Vagina (tissue), 2 donors: ENCODE data around the gene PRLHR. TPM values are rescaled to one million over a fixed set of nuclear protein-coding genes. Genes with fewer than 3 reads are reported as not detected.

Experiments used
- DNase-seq, 2 donors: peaks; one replicate each; pipeline ENCODE4 v3.0.0-alpha.2; 2017; ENCODE audit errors: extremely low spot score in 2 of 2
- H3K27ac ChIP-seq: fragments of 200-600 bp; sonication (generic); one replicate; pipeline ENCODE4 v1.5.1; 2019
- H3K27me3 ChIP-seq: fragments of 200-600 bp; sonication (generic); one replicate; pipeline ENCODE4 v1.5.1; 2019
- H3K36me3 ChIP-seq, 2 donors: fragments of 200-600 bp; sonication (generic); one replicate each; pipeline ENCODE4 v1.5.1; 2017 to 2019
- H3K4me1 ChIP-seq: fragments of 200-600 bp; sonication (generic); one replicate; pipeline ENCODE4 v1.5.1; 2019
- H3K4me3 ChIP-seq, 2 donors: fragments of 200-600 bp; sonication (generic); 1 replicate in 1 of 2; 2 replicates in 1 of 2; pipeline ENCODE4 v1.5.1; 2016 to 2019
- H3K9me3 ChIP-seq: fragments of 200-600 bp; sonication (generic); one replicate; pipeline ENCODE4 v1.5.1; 2019
- POLR2A ChIP-seq, 2 donors: fragments of 450-650 bp; IDR thresholded peaks; one replicate each; pipeline ENCODE4 v1.6.1; 2017; ENCODE audit warnings: antibody characterized with exemption in 2 of 2, mild to moderate bottlenecking in 2 of 2, moderate library complexity in 2 of 2
- POLR2AphosphoS5 ChIP-seq, 2 donors: sonication (generic); formaldehyde crosslinking; IDR thresholded peaks; one replicate each; pipeline ENCODE4 v1.9.0; 2017; ENCODE audit warnings: antibody characterized with exemption in 2 of 2, mild to moderate bottlenecking in 2 of 2, low read depth in 1 of 2; ENCODE audit not compliant: insufficient read depth in 1 of 2
- intact Hi-C: fragments of 100-400 bp; cut with DNase I; formaldehyde crosslinking; loops from one replicate; pipeline ENCODE4 v1.15.1; 2023
- total RNA-seq: library from RNA; depleted of rRNA; stranded (reverse); fragments of >200 nt; gene quantifications from one replicate; pipeline ENCODE4 v1.2.3, GENCODE V29; 2016
- TF ChIP-seq, protein P1 (sequence below), 3 experiments: fragments of 450-650 bp in 2 of 3; fragments of 200-600 bp in 1 of 3; sonication (generic) in 1 of 3; IDR thresholded peaks; one replicate each; pipeline ENCODE4 v1.5.1; 2017 to 2019; ENCODE audit warnings: antibody characterized with exemption in 3 of 3, mild to moderate bottlenecking in 2 of 3, moderate library complexity in 2 of 3

PRLHR gene
- total RNA-seq, 1 donor from 2014 or later: 23.1 TPM

DNA sequence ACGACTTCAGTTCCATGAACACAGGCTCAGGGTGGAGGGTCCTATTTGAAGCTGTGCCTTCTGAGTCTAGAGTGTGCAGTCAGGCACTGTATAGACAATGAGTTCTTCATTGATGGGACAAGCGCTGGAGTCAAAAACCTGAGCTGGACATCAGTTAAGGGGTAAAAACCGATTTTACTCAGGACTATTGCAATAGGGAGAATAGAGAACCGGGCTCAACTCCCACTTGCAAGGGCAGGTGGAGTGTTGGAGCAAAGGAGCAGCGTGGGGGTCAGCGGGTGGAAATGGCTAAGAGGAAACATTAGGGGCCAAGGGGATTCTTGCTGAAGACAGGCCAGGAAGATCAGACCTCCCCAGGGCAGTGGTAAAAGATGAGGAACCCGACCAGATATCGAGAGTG lies 28.5 kb downstream of the PRLHR start:
- H3K36me3 ChIP-seq: no peaks in the 10 kb centered on the region
- H3K4me3 ChIP-seq: no peak overlapping the region
- intact Hi-C loops: loop anchor here (5.0 kb wide), 1 partner anchor 160 kb away; no protein-coding TSS in a partner anchor
- TF ChIP-seq, protein P1, sequence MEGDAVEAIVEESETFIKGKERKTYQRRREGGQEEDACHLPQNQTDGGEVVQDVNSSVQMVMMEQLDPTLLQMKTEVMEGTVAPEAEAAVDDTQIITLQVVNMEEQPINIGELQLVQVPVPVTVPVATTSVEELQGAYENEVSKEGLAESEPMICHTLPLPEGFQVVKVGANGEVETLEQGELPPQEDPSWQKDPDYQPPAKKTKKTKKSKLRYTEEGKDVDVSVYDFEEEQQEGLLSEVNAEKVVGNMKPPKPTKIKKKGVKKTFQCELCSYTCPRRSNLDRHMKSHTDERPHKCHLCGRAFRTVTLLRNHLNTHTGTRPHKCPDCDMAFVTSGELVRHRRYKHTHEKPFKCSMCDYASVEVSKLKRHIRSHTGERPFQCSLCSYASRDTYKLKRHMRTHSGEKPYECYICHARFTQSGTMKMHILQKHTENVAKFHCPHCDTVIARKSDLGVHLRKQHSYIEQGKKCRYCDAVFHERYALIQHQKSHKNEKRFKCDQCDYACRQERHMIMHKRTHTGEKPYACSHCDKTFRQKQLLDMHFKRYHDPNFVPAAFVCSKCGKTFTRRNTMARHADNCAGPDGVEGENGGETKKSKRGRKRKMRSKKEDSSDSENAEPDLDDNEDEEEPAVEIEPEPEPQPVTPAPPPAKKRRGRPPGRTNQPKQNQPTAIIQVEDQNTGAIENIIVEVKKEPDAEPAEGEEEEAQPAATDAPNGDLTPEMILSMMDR (IDR thresholded peaks at IDR 0.05): no peak
- H3K9me3 ChIP-seq: no peaks in the 10 kb centered on the region
- H3K27ac ChIP-seq: no peak overlapping the region
- no peaks in the 10 kb centered on the region for H3K27me3 ChIP-seq
- DNase-seq: no peak
- peaks cover 24% of the 10 kb centered on the region for H3K4me1 ChIP-seq

DNA sequence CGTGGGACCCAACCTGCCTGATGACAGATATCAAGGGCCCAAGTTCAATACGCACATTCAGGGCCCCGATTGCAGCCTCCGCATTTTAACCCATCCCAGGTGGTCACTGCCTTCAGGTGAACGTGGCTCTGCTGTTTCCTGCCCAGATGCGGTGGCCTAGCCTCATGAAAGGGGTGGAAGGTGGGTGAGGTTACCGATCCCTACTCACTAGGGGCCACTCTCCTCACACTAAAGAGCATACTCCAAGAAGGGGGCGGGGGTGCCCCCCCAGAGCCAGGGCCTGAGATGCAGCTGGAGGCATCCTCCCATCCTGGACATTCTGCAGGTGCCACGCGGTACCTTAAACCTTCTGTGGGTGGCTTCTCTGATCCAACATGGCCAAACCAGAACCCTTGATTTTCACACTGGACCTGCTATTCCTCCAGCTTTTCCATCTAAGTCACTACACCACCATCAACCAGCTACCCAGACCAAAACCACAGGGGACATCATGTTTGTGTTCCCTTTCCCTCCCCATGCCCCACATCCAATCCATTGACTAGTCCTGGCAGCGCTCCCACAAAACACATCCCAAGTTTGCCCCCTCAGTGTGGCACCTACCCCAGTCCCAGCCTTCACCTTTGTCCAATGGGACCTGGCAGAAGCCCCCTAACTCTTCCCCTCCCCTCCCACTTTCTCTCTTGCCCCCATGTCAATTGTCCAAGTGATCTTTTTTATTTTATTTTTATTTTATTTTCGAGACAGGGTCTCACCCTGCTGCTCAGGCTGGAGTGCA lies 30.0 kb downstream of the PRLHR start:
- Histone ChIP-seq H3K4me1 (peaks cover 11% of the 10 kb centered on the region), H3K27me3 (no peaks in the 10 kb centered on the region), H3K36me3 (no peaks in the 10 kb centered on the region), H3K4me3 (no peak overlapping the region), H3K9me3 (no peaks in the 10 kb centered on the region), H3K27ac (no peak overlapping the region)
- TF ChIP-seq POLR2AphosphoS5 (IDR thresholded peaks at IDR 0.05; ENCODE audit: insufficient read depth in 1 of 2, low read depth in 1 of 2) (no peak), POLR2A (IDR thresholded peaks at IDR 0.05) (no peak)
- TF ChIP-seq, protein P1 (IDR thresholded peaks at IDR 0.05): no peak
- DNase-seq: peak; percentile 71 to 91
- intact Hi-C loops: loop anchor here (5.0 kb wide), 1 partner anchor 162 kb away; no protein-coding TSS in a partner anchor

DNA sequence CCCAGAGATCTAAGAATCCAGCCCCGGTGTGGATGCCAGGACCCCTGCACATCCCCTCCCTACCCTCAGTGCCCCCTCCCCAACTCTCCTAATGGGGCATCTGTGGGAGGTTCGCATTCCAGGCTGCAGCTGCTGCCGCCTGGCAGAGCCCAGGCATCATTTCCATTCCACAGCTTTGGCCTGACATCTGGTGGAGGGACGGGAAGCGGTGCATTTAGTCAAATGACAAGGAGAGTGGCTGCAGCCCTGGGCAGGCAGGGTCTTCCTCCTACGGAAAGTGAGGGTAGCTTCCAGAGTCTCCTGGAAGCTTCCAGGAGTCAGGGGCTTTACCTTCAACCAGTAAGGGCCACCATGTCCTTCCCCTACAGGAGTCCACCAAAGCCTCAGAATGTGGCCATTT lies 30.8 kb downstream of the PRLHR start:
- Histone ChIP-seq H3K27me3 (no peaks in the 10 kb centered on the region), H3K9me3 (no peaks in the 10 kb centered on the region), H3K36me3 (no peaks in the 10 kb centered on the region), H3K27ac (no peak overlapping the region), H3K4me3 (no peak overlapping the region), H3K4me1 (peaks cover 3% of the 10 kb centered on the region)
- DNase-seq: peak; percentile 69 to 90
- intact Hi-C loops: loop anchor here (5.0 kb wide), 1 partner anchor 163 kb away; no protein-coding TSS in a partner anchor
- TF ChIP-seq POLR2A (IDR thresholded peaks at IDR 0.05) (no peak), POLR2AphosphoS5 (IDR thresholded peaks at IDR 0.05; ENCODE audit: insufficient read depth in 1 of 2, low read depth in 1 of 2) (no peak)
- TF ChIP-seq, protein P1 (IDR thresholded peaks at IDR 0.05): no peak

DNA sequence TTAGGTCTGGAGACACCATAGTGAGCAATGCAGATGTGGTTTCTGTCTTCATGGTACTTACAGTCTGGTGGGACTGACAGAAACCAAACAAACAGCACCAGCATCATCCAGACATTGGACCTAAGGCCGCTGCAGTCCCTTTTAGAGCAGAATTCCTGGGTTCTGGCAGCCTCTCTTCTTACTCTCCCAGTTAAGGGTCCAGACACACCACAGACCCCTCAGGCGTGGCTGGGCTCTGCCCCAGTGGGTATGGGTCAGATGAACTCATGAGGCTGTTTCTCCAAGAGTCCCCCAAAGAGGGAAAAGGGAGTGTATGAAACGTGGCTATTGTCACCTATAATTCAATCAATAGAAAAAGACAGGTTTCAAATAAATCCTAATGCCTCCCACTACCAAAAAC lies 31.3 kb downstream of the PRLHR start:
- H3K27ac ChIP-seq: no peak overlapping the region
- no peak overlapping the region for H3K4me3 ChIP-seq
- no peaks in the 10 kb centered on the region for H3K4me1 ChIP-seq
- no peaks in the 10 kb centered on the region for H3K9me3 ChIP-seq
- H3K27me3 ChIP-seq: no peaks in the 10 kb centered on the region
- TF ChIP-seq POLR2AphosphoS5 (IDR thresholded peaks at IDR 0.05; ENCODE audit: insufficient read depth in 1 of 2, low read depth in 1 of 2): no peak
- no peak for TF ChIP-seq POLR2A (IDR thresholded peaks at IDR 0.05)
- TF ChIP-seq, protein P1 (IDR thresholded peaks at IDR 0.05): no peak
- intact Hi-C loops: no loop called here
- H3K36me3 ChIP-seq: no peaks in the 10 kb centered on the region
- DNase-seq: peak; percentile 19 to 60

GRCh38 chr10:118563373-118563890 lies 32.0 kb downstream of the PRLHR start:
- DNase-seq: peak in 1 of 2 donors; percentile 58
- Histone ChIP-seq H3K36me3 (no peaks in the 10 kb centered on the region), H3K4me3 (no peak overlapping the region), H3K27me3 (no peaks in the 10 kb centered on the region), H3K4me1 (no peaks in the 10 kb centered on the region), H3K9me3 (no peaks in the 10 kb centered on the region), H3K27ac (no peak overlapping the region)
- no peak for TF ChIP-seq POLR2AphosphoS5 (IDR thresholded peaks at IDR 0.05; ENCODE audit: insufficient read depth in 1 of 2, low read depth in 1 of 2)
- TF ChIP-seq POLR2A (IDR thresholded peaks at IDR 0.05): no peak
- TF ChIP-seq, protein P1 (IDR thresholded peaks at IDR 0.05): no peak
- intact Hi-C loops: no loop called here
